Mesothelial cell of epicardium (in vitro differentiated cells): ENCODE data around the gene FAF2. TPM values are rescaled to one million over a fixed set of nuclear protein-coding genes. Genes with fewer than 3 reads are reported as not detected.

Source experiments
- DNase-seq, 2 experiments: peaks; one replicate each; pipeline ENCODE4 v3.0.0; 2021; ENCODE audit warnings: low spot score in 2 of 2; ENCODE audit not compliant: unreplicated experiment in 2 of 2
- H3K27ac Mint-ChIP-seq: 2 replicates; pipeline ENCODE4 v1.8.0; 2021; ENCODE audit warnings: mixed read lengths
- H3K27me3 Mint-ChIP-seq: 2 replicates; pipeline ENCODE4 v1.8.0; 2021; ENCODE audit warnings: low read depth, mixed read lengths
- H3K36me3 Mint-ChIP-seq: 2 replicates; pipeline ENCODE4 v1.8.0; 2021; ENCODE audit warnings: mixed read lengths
- H3K4me1 Mint-ChIP-seq: 2 replicates; pipeline ENCODE4 v1.8.0; 2021; ENCODE audit warnings: mixed read lengths
- H3K4me3 Mint-ChIP-seq: 2 replicates; pipeline ENCODE4 v1.8.0; 2021; ENCODE audit warnings: mild to moderate bottlenecking, moderate library complexity, mixed read lengths
- H3K9me3 Mint-ChIP-seq: 2 replicates; pipeline ENCODE4 v1.8.0; 2021; ENCODE audit warnings: mixed read lengths
- CTCF ChIP-seq: fragments of 200-600 bp; sonication (generic); IDR thresholded peaks from one replicate; pipeline ENCODE4 v1.5.0; 2021; ENCODE audit warnings: antibody characterized with exemption; ENCODE audit not compliant: unreplicated experiment
- total RNA-seq: library from RNA; stranded (reverse); gene quantifications from 3 replicates; pipeline ENCODE4 v1.2.1, GENCODE V29; 2021

FAF2 gene
- total RNA-seq, 1 donor from 2014 or later = 52.7 TPM

GRCh38 chr5:176530393-176530982 is 82.3 kb downstream of the FAF2 start:
- H3K4me1 Mint-ChIP-seq = peaks cover 26% of the 10 kb centered on the region
- no peak for DNase-seq
- no peaks in the 10 kb centered on the region for H3K9me3 Mint-ChIP-seq
- no peak overlapping the region for H3K27ac Mint-ChIP-seq
- peaks cover 14% of the 10 kb centered on the region for H3K36me3 Mint-ChIP-seq
- H3K27me3 Mint-ChIP-seq = no peaks in the 10 kb centered on the region
- TF ChIP-seq CTCF = no peak
- H3K4me3 Mint-ChIP-seq = no peak overlapping the region

GRCh38 chr5:176530983-176531901 is 83.1 kb downstream of the FAF2 start:
- no peaks in the 10 kb centered on the region for H3K27me3 Mint-ChIP-seq
- no peak overlapping the region for H3K4me3 Mint-ChIP-seq
- no peak for DNase-seq
- no peak for TF ChIP-seq CTCF
- H3K4me1 Mint-ChIP-seq = peaks cover 30% of the 10 kb centered on the region
- no peaks in the 10 kb centered on the region for H3K9me3 Mint-ChIP-seq
- H3K36me3 Mint-ChIP-seq = peaks cover 13% of the 10 kb centered on the region
- H3K27ac Mint-ChIP-seq = no peak overlapping the region

- H3K36me3 Mint-ChIP-seq = peaks cover 13% of the 10 kb centered on the region
- no peak for TF ChIP-seq CTCF
- H3K9me3 Mint-ChIP-seq = no peaks in the 10 kb centered on the region
Measured at GRCh38 chr5:176531902-176532493, 83.8 kb downstream of the FAF2 start.

GRCh38 chr5:176532795-176533194 is 84.6 kb downstream of the FAF2 start:
- Mint-ChIP-seq H3K36me3 (peaks cover 13% of the 10 kb centered on the region), H3K27ac (peak overlapping the region; percentile 100), H3K9me3 (no peaks in the 10 kb centered on the region), H3K4me1 (peaks cover 30% of the 10 kb centered on the region), H3K27me3 (no peaks in the 10 kb centered on the region), H3K4me3 (no peak overlapping the region)
- no peak for DNase-seq
- TF ChIP-seq CTCF = no peak

More at GRCh38 chr5:176531902-176532493, 83.8 kb downstream of the FAF2 start:
- Mint-ChIP-seq H3K27me3 (no peaks in the 10 kb centered on the region), H3K4me1 (peaks cover 30% of the 10 kb centered on the region), H3K27ac (no peak overlapping the region), H3K4me3 (no peak overlapping the region)
- DNase-seq = no peak

- Mint-ChIP-seq H3K9me3 (no peaks in the 10 kb centered on the region), H3K4me3 (peak overlapping the region; percentile 98), H3K4me1 (peaks cover 36% of the 10 kb centered on the region), H3K36me3 (peaks cover 8% of the 10 kb centered on the region), H3K27me3 (no peaks in the 10 kb centered on the region), H3K27ac (peak overlapping the region; percentile 100)
- TF ChIP-seq CTCF = no peak
- DNase-seq = no peak
Measured at GRCh38 chr5:176533390-176533789, 85.2 kb downstream of the FAF2 start.
